ENCODE data around the gene KNDC1. TPM values are rescaled to one million over a fixed set of nuclear protein-coding genes. Genes with fewer than 3 reads are reported as not detected.

Gene KNDC1
- total RNA-seq, 2 donors from 2014 or later = 0.59 to 1.8 TPM

GRCh38 chr10:133209641-133210040 is 49.6 kb downstream of the KNDC1 start:
- Histone ChIP-seq H3K9me3 (no peaks in the 10 kb centered on the region), H3K36me3 (no peaks in the 10 kb centered on the region), H3K27me3 (no peaks in the 10 kb centered on the region), H3K4me1 (no peaks in the 10 kb centered on the region), H3K4me3 (no peak overlapping the region), H3K27ac (no peak overlapping the region)
- no peak for TF ChIP-seq CTCF (IDR thresholded peaks at IDR 0.05)
- no peak for DNase-seq (ENCODE audit: low spot score)

- H3K27me3 ChIP-seq = no peaks in the 10 kb centered on the region
- no peaks in the 10 kb centered on the region for H3K9me3 ChIP-seq
- DNase-seq (ENCODE audit: low spot score) = no peak
Observed at GRCh38 chr10:133210398-133211140, 50.5 kb downstream of the KNDC1 start.

GRCh38 chr10:133211141-133211830 is 51.3 kb downstream of the KNDC1 start:
- H3K36me3 ChIP-seq = no peaks in the 10 kb centered on the region
- no peak for DNase-seq (ENCODE audit: low spot score)
- TF ChIP-seq CTCF (IDR thresholded peaks at IDR 0.05) = no peak
- no peaks in the 10 kb centered on the region for H3K9me3 ChIP-seq
- no peak overlapping the region for H3K4me3 ChIP-seq
- H3K27ac ChIP-seq = no peak overlapping the region
- H3K4me1 ChIP-seq = no peaks in the 10 kb centered on the region
- no peaks in the 10 kb centered on the region for H3K27me3 ChIP-seq

More at GRCh38 chr10:133210398-133211140, 50.5 kb downstream of the KNDC1 start:
- no peak overlapping the region for H3K4me3 ChIP-seq
- H3K4me1 ChIP-seq = no peaks in the 10 kb centered on the region
- no peak overlapping the region for H3K27ac ChIP-seq
- no peak for TF ChIP-seq CTCF (IDR thresholded peaks at IDR 0.05)
- H3K36me3 ChIP-seq = no peaks in the 10 kb centered on the region

- no peaks in the 10 kb centered on the region for H3K36me3 ChIP-seq
- no peak overlapping the region for H3K4me3 ChIP-seq
- DNase-seq (ENCODE audit: low spot score) = no peak
- H3K27me3 ChIP-seq = no peaks in the 10 kb centered on the region
- H3K27ac ChIP-seq = no peak overlapping the region
- H3K9me3 ChIP-seq = no peaks in the 10 kb centered on the region
- TF ChIP-seq CTCF (IDR thresholded peaks at IDR 0.05) = no peak
- no peaks in the 10 kb centered on the region for H3K4me1 ChIP-seq
Observed at GRCh38 chr10:133211959-133212852, 52.2 kb downstream of the KNDC1 start.

- no peak overlapping the region for H3K4me3 ChIP-seq
- DNase-seq (ENCODE audit: low spot score) = no peak
- no peaks in the 10 kb centered on the region for H3K9me3 ChIP-seq
- H3K27ac ChIP-seq = no peak overlapping the region
- no peaks in the 10 kb centered on the region for H3K36me3 ChIP-seq
- no peaks in the 10 kb centered on the region for H3K4me1 ChIP-seq
- TF ChIP-seq CTCF (IDR thresholded peaks at IDR 0.05) = no peak
- H3K27me3 ChIP-seq = no peaks in the 10 kb centered on the region
Observed at GRCh38 chr10:133212853-133213494, 53.0 kb downstream of the KNDC1 start.
